ENCODE data around the gene SCAPER. TPM values are rescaled to one million over a fixed set of nuclear protein-coding genes. Genes with fewer than 3 reads are reported as not detected.
"Not testable (repeated sequence)": the region's sequence is repeated elsewhere in the genome, so short reads cannot be mapped to it uniquely, and the experiment has no call there.

The SCAPER gene
- total and polyA plus RNA-seq, 8 donors = 4.9 to 136 (median 18.2) TPM

- 92 to 97% (median 95%) methylated on average over 4 of the region's 4 CpGs for WGBS, 5 donors
- no peak for DNase-seq
Measured at GRCh38 chr15:76829939-76830338, 75.2 kb downstream of the SCAPER start.

GRCh38 chr15:76823890-76824289 lies 81.2 kb downstream of the SCAPER start:
- no peak overlapping the region for H3K27ac ChIP-seq
- intact Hi-C loops (cut with DNase I; ENCODE audit: low total_unique reads) = no loop called here
- no peaks in the 10 kb centered on the region for H3K27me3 ChIP-seq
- H3K9me3 ChIP-seq = peaks cover 0 to 3% (median 2%) of the 10 kb centered on the region in 4 donors
- TF ChIP-seq POLR2A (IDR thresholded peaks at IDR 0.05) = no peak
- no peak for TF ChIP-seq CTCF (IDR thresholded peaks at IDR 0.05)
- no peak overlapping the region for H3K4me3 ChIP-seq
- H3K4me1 ChIP-seq = no peaks in the 10 kb centered on the region
- no peak for DNase-seq
- WGBS, 5 donors = 74 to 91% (median 85%) methylated on average over 4 of the region's 4 CpGs
- peaks cover 0 to 7% (median 0%) of the 10 kb centered on the region in 4 donors for H3K36me3 ChIP-seq

More at GRCh38 chr15:76829939-76830338, 75.2 kb downstream of the SCAPER start:
- TF ChIP-seq POLR2A (IDR thresholded peaks at IDR 0.05) = no peak
- TF ChIP-seq POLR2AphosphoS5 (IDR thresholded peaks at IDR 0.05) = no peak
- TF ChIP-seq CTCF (IDR thresholded peaks at IDR 0.05) = no peak
- TF ChIP-seq EP300 (IDR thresholded peaks at IDR 0.05) = no peak
- Histone ChIP-seq H3K36me3 (peaks cover 0 to 10% (median 1%) of the 10 kb centered on the region in 4 donors), H3K27me3 (no peaks in the 10 kb centered on the region), H3K27ac (no peak overlapping the region), H3K9me3 (peaks cover 0 to 10% (median 4%) of the 10 kb centered on the region in 4 donors), H3K4me3 (no peak overlapping the region), H3K4me1 (no peaks in the 10 kb centered on the region)
- intact Hi-C loops (cut with DNase I; ENCODE audit: low total_unique reads) = no loop called here

GRCh38 chr15:76823303-76823702 lies 81.8 kb downstream of the SCAPER start:
- no peak overlapping the region for H3K4me3 ChIP-seq
- H3K4me1 ChIP-seq = no peaks in the 10 kb centered on the region
- peaks cover 0 to 11% (median 0%) of the 10 kb centered on the region in 4 donors for H3K36me3 ChIP-seq
- no peak for DNase-seq
- H3K27me3 ChIP-seq = no peaks in the 10 kb centered on the region
- intact Hi-C loops (cut with DNase I; ENCODE audit: low total_unique reads) = no loop called here
- TF ChIP-seq POLR2A (IDR thresholded peaks at IDR 0.05) (no peak), POLR2AphosphoS5 (IDR thresholded peaks at IDR 0.05) (no peak)
- 98 to 100% (median 98%) methylated on average over 2 of the region's 2 CpGs for WGBS, 5 donors
- H3K27ac ChIP-seq = no peak overlapping the region
- H3K9me3 ChIP-seq = peaks cover 0 to 8% (median 7%) of the 10 kb centered on the region in 4 donors

GRCh38 chr15:76818926-76819325 lies 86.2 kb downstream of the SCAPER start:
- H3K36me3 ChIP-seq = peaks cover 0 to 11% (median 0%) of the 10 kb centered on the region in 4 donors
- intact Hi-C loops (cut with DNase I; ENCODE audit: low total_unique reads); H3K27ac ChIP-seq; H3K9me3 ChIP-seq; DNase-seq; H3K4me1 ChIP-seq; H3K27me3 ChIP-seq; H3K4me3 ChIP-seq: not testable (repeated sequence)
- WGBS, 5 donors = 89 to 99% (median 94%) methylated on average over 9 of the region's 9 CpGs

- 93 to 99% (median 95%) methylated on average over 5 of the region's 5 CpGs for WGBS, 5 donors
- TF ChIP-seq POLR2A (IDR thresholded peaks at IDR 0.05) (no peak), CTCF (IDR thresholded peaks at IDR 0.05) (no peak), EP300 (IDR thresholded peaks at IDR 0.05) (no peak), POLR2AphosphoS5 (IDR thresholded peaks at IDR 0.05) (no peak)
- H3K27ac ChIP-seq = no peak overlapping the region
- no peak overlapping the region for H3K4me3 ChIP-seq
- H3K9me3 ChIP-seq = peaks cover 0 to 8% (median 7%) of the 10 kb centered on the region in 4 donors
- H3K4me1 ChIP-seq = no peaks in the 10 kb centered on the region
- no peaks in the 10 kb centered on the region for H3K27me3 ChIP-seq
- intact Hi-C loops (cut with DNase I; ENCODE audit: low total_unique reads) = no loop called here
- no peak for DNase-seq
- peaks cover 0 to 11% (median 0%) of the 10 kb centered on the region in 4 donors for H3K36me3 ChIP-seq
Measured at GRCh38 chr15:76815421-76815820, 89.7 kb downstream of the SCAPER start.
